WTC11 (cell line): ENCODE data around the gene DDC. TPM values are rescaled to one million over a fixed set of nuclear protein-coding genes. Genes with fewer than 3 reads are reported as not detected.

Source experiments
- FOXP1 ChIP-seq: sonication (generic); formaldehyde crosslinking; IDR thresholded peaks from 2 replicates; pipeline ENCODE4 v1.8.0; 2022; ENCODE audit warnings: missing genetic modification reagents, mild to moderate bottlenecking, moderate library complexity, borderline replicate concordance
- JAZF1 ChIP-seq: fragments of 250-450 bp; sonication (Bioruptor Pico); IDR thresholded peaks from 2 replicates; pipeline ENCODE4 v1.9.0; 2021; ENCODE audit warnings: moderate library complexity, mild to moderate bottlenecking, inconsistent platforms
- KAT7 ChIP-seq: sonication (generic); formaldehyde crosslinking; IDR thresholded peaks from 2 replicates; pipeline ENCODE4 v1.8.1; 2023; ENCODE audit warnings: missing genetic modification reagents, mild to moderate bottlenecking, borderline replicate concordance
- MLX ChIP-seq: sonication (generic); formaldehyde crosslinking; IDR thresholded peaks from 2 replicates; pipeline ENCODE4 v1.8.1; 2023; ENCODE audit warnings: mild to moderate bottlenecking, missing genetic modification reagents, moderate library complexity
- NFATC4 ChIP-seq: fragments of 250-450 bp; sonication (Bioruptor Pico); IDR thresholded peaks from 2 replicates; pipeline ENCODE4 v1.9.0; 2021; ENCODE audit warnings: mild to moderate bottlenecking
- NFYB ChIP-seq: sonication (generic); formaldehyde crosslinking; conservative IDR thresholded peaks from 2 replicates; pipeline ENCODE4 v1.8.0; 2022; ENCODE audit warnings: low read depth, missing genetic modification reagents
- SMAD4 ChIP-seq: sonication (generic); formaldehyde crosslinking; IDR thresholded peaks from 2 replicates; pipeline ENCODE4 v1.8.0; 2022; ENCODE audit warnings: mild to moderate bottlenecking, missing genetic modification reagents
- SP1 ChIP-seq: sonication (generic); formaldehyde crosslinking; conservative IDR thresholded peaks from 2 replicates; pipeline ENCODE4 v1.8.1; 2022; ENCODE audit warnings: missing genetic modification reagents
- ZNF425 ChIP-seq: fragments of 250-450 bp; sonication (Bioruptor Pico); conservative IDR thresholded peaks from 2 replicates; pipeline ENCODE4 v1.9.0; 2021; ENCODE audit warnings: mild to moderate bottlenecking
- ZNF671 ChIP-seq: fragments of 250-450 bp; sonication (Bioruptor Pico); IDR thresholded peaks from 2 replicates; pipeline ENCODE4 v1.8.0; 2021; ENCODE audit warnings: mild to moderate bottlenecking
- total RNA-seq: library from RNA; stranded (reverse); gene quantifications from 3 replicates; pipeline ENCODE4 v1.2.3, GENCODE V29; 2021
- TF ChIP-seq, protein P1 (sequence below): fragments of 250-450 bp; sonication (Bioruptor Pico); IDR thresholded peaks from 2 replicates; pipeline ENCODE4 v1.9.0; 2021; ENCODE audit warnings: mild to moderate bottlenecking, borderline replicate concordance
- TF ChIP-seq, protein P2 (sequence below): sonication (generic); formaldehyde crosslinking; IDR thresholded peaks from 2 replicates; pipeline ENCODE4 v1.8.0; 2022; ENCODE audit warnings: mild to moderate bottlenecking, missing genetic modification reagents
- TF ChIP-seq, protein P3 (sequence below): sonication (generic); formaldehyde crosslinking; IDR thresholded peaks from 2 replicates; pipeline ENCODE4 v1.8.1; 2023; ENCODE audit warnings: mild to moderate bottlenecking, missing genetic modification reagents, moderate library complexity
- TF ChIP-seq, protein P4 (sequence below): fragments of 200-600 bp; IDR thresholded peaks from 2 replicates; pipeline ENCODE4 v1.8.0; 2022; ENCODE audit warnings: antibody characterized with exemption
- TF ChIP-seq, protein P5 (sequence below): sonication (generic); formaldehyde crosslinking; IDR thresholded peaks from 2 replicates; pipeline ENCODE4 v1.8.0; 2022; ENCODE audit warnings: mild to moderate bottlenecking, missing genetic modification reagents

Gene DDC
- total RNA-seq, 1 experiment from 2014 or later = not detected

DNA sequence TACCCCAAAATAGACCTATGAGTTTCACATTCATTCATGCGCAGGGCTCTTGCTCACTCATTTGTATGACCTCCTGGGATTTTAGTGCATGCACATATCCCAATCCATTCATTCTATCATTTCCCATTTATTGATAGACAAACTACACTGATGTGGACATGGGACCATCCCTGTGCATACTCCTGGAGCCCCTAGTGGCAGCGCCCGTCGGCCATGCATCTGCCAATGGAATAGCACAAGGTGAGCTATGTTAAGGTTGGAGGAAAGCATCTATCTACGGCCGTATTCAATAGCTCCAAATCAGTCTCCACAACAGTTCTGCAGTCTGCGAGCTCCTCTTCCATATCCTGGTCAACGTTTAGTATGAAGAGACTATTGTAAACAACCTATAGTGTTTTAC lies 83.3 kb downstream of the DDC start (continued):
- TF ChIP-seq, protein P1, sequence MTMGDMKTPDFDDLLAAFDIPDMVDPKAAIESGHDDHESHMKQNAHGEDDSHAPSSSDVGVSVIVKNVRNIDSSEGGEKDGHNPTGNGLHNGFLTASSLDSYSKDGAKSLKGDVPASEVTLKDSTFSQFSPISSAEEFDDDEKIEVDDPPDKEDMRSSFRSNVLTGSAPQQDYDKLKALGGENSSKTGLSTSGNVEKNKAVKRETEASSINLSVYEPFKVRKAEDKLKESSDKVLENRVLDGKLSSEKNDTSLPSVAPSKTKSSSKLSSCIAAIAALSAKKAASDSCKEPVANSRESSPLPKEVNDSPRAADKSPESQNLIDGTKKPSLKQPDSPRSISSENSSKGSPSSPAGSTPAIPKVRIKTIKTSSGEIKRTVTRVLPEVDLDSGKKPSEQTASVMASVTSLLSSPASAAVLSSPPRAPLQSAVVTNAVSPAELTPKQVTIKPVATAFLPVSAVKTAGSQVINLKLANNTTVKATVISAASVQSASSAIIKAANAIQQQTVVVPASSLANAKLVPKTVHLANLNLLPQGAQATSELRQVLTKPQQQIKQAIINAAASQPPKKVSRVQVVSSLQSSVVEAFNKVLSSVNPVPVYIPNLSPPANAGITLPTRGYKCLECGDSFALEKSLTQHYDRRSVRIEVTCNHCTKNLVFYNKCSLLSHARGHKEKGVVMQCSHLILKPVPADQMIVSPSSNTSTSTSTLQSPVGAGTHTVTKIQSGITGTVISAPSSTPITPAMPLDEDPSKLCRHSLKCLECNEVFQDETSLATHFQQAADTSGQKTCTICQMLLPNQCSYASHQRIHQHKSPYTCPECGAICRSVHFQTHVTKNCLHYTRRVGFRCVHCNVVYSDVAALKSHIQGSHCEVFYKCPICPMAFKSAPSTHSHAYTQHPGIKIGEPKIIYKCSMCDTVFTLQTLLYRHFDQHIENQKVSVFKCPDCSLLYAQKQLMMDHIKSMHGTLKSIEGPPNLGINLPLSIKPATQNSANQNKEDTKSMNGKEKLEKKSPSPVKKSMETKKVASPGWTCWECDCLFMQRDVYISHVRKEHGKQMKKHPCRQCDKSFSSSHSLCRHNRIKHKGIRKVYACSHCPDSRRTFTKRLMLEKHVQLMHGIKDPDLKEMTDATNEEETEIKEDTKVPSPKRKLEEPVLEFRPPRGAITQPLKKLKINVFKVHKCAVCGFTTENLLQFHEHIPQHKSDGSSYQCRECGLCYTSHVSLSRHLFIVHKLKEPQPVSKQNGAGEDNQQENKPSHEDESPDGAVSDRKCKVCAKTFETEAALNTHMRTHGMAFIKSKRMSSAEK (CRISPR knock-in tag) = no peak
- TF ChIP-seq, protein P2, sequence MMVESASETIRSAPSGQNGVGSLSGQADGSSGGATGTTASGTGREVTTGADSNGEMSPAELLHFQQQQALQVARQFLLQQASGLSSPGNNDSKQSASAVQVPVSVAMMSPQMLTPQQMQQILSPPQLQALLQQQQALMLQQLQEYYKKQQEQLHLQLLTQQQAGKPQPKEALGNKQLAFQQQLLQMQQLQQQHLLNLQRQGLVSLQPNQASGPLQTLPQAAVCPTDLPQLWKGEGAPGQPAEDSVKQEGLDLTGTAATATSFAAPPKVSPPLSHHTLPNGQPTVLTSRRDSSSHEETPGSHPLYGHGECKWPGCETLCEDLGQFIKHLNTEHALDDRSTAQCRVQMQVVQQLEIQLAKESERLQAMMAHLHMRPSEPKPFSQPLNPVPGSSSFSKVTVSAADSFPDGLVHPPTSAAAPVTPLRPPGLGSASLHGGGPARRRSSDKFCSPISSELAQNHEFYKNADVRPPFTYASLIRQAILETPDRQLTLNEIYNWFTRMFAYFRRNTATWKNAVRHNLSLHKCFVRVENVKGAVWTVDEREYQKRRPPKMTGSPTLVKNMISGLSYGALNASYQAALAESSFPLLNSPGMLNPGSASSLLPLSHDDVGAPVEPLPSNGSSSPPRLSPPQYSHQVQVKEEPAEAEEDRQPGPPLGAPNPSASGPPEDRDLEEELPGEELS = no peak
- TF ChIP-seq, protein P3, sequence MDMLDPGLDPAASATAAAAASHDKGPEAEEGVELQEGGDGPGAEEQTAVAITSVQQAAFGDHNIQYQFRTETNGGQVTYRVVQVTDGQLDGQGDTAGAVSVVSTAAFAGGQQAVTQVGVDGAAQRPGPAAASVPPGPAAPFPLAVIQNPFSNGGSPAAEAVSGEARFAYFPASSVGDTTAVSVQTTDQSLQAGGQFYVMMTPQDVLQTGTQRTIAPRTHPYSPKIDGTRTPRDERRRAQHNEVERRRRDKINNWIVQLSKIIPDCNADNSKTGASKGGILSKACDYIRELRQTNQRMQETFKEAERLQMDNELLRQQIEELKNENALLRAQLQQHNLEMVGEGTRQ = no peak
- no peak for TF ChIP-seq JAZF1 (CRISPR knock-in tag)
- no peak for TF ChIP-seq NFATC4 (CRISPR knock-in tag)
- no peak for TF ChIP-seq SMAD4 (CRISPR knock-in tag)
- no peak for TF ChIP-seq MLX
- no peak for TF ChIP-seq NFYB (CRISPR knock-in tag)
- TF ChIP-seq ZNF671 (CRISPR knock-in tag) = no peak
- TF ChIP-seq, protein P4, sequence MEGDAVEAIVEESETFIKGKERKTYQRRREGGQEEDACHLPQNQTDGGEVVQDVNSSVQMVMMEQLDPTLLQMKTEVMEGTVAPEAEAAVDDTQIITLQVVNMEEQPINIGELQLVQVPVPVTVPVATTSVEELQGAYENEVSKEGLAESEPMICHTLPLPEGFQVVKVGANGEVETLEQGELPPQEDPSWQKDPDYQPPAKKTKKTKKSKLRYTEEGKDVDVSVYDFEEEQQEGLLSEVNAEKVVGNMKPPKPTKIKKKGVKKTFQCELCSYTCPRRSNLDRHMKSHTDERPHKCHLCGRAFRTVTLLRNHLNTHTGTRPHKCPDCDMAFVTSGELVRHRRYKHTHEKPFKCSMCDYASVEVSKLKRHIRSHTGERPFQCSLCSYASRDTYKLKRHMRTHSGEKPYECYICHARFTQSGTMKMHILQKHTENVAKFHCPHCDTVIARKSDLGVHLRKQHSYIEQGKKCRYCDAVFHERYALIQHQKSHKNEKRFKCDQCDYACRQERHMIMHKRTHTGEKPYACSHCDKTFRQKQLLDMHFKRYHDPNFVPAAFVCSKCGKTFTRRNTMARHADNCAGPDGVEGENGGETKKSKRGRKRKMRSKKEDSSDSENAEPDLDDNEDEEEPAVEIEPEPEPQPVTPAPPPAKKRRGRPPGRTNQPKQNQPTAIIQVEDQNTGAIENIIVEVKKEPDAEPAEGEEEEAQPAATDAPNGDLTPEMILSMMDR = no peak
- TF ChIP-seq KAT7 (CRISPR knock-in tag) = no peak
- TF ChIP-seq, protein P5, sequence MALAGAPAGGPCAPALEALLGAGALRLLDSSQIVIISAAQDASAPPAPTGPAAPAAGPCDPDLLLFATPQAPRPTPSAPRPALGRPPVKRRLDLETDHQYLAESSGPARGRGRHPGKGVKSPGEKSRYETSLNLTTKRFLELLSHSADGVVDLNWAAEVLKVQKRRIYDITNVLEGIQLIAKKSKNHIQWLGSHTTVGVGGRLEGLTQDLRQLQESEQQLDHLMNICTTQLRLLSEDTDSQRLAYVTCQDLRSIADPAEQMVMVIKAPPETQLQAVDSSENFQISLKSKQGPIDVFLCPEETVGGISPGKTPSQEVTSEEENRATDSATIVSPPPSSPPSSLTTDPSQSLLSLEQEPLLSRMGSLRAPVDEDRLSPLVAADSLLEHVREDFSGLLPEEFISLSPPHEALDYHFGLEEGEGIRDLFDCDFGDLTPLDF (CRISPR knock-in tag) = no peak
- TF ChIP-seq ZNF425 = no peak
- TF ChIP-seq FOXP1 (CRISPR knock-in tag) = no peak
- TF ChIP-seq SP1 = no peak
